Kidney (tissue), 14 donors: ENCODE measurements around the gene BANF2. TPM values are rescaled to one million over a fixed set of nuclear protein-coding genes. Genes with fewer than 3 reads are reported as not detected.

ENCODE experiments used
- DNase-seq, 5 donors: peaks; one replicate each; pipeline ENCODE4 v3.0.0-alpha.2; 2013 to 2020
- FAIRE-seq: peaks from 2 replicates; lab custom pipeline; 2012; peaks lifted over from hg19 to GRCh38; lab: Jason Lieb, UNC
- H3K27ac ChIP-seq, 2 donors: one replicate each; pipeline ENCODE4 v1.7.0; 2013; ENCODE audit warnings: low read depth in 2 of 2, low read length in 2 of 2, inconsistent platforms in 1 of 2
- H3K27me3 ChIP-seq: one replicate; pipeline ENCODE4 v1.7.1; 2013; ENCODE audit warnings: low read length, inconsistent platforms; ENCODE audit not compliant: control insufficient read depth, insufficient read depth
- H3K36me3 ChIP-seq, 3 donors: one replicate each; pipeline versions ENCODE4 v1.7.0 to v1.7.1; 2013; ENCODE audit warnings: low read length in 3 of 3, control low read depth in 1 of 3, inconsistent platforms in 1 of 3; ENCODE audit not compliant: insufficient read depth in 3 of 3, control insufficient read depth in 2 of 3
- H3K4me1 ChIP-seq, 3 donors: one replicate each; pipeline versions ENCODE4 v1.7.0 to v1.7.1; 2013; ENCODE audit warnings: low read length in 3 of 3, inconsistent platforms in 1 of 3, low read depth in 1 of 3; ENCODE audit not compliant: control insufficient read depth in 2 of 3, insufficient read depth in 2 of 3
- H3K4me3 ChIP-seq, 3 donors: one replicate each; pipeline versions ENCODE4 v1.7.0 to v1.8.1; 2013; ENCODE audit warnings: low read length in 3 of 3, control low read depth in 1 of 3, inconsistent platforms in 1 of 3
- H3K9ac ChIP-seq, 3 donors: one replicate each; pipeline versions ENCODE4 v1.7.0 to v1.7.1; 2013; ENCODE audit warnings: low read length in 3 of 3, control low read depth in 1 of 3, inconsistent platforms in 1 of 3
- H3K9me3 ChIP-seq, 3 donors: one replicate each; pipeline versions ENCODE4 v1.7.0 to v1.7.1; 2013; ENCODE audit warnings: low read length in 3 of 3, control low read depth in 1 of 3, inconsistent platforms in 1 of 3; ENCODE audit not compliant: control insufficient read depth in 2 of 3, insufficient read depth in 1 of 3
- CTCF ChIP-seq: IDR thresholded peaks from 3 replicates; pipeline ENCODE4 v1.5.1; 2012; ENCODE audit warnings: mild to moderate bottlenecking, moderate library complexity, borderline replicate concordance; ENCODE audit not compliant: insufficient read depth; ENCODE audit errors: extremely low read depth
- intact Hi-C: fragments of 100-400 bp; cut with DNase I; formaldehyde crosslinking; loops from one replicate; pipeline ENCODE4 v1.11.1; 2022
- polyA plus RNA-seq: library from polyadenylated mRNA; stranded (reverse); fragments of 350-450 nt; fragmentation: Illumina TruSeq; extraction: RNeasy Lipid Tissue Mini Kit (QIAGEN cat#74804); gene quantifications from one replicate; pipeline ENCODE4 v1.2.3, GENCODE V29; 2014; ENCODE audit warnings: low read depth, low replicate concordance; ENCODE audit not compliant: insufficient read depth
- total RNA-seq: library from RNA; stranded (reverse); fragmentation: NEBNext Ultra II Directional; extraction: Animal tissue kit (Norgen Biotek cat#: 25700); gene quantifications from one replicate; pipeline ENCODE4 v1.2.1, GENCODE V29; 2021
- donor health status: control.
- donor health status: control.
- donor health status: control.
- donor health status: control.
- donor health status: control.
- donor health status: DM: yes; HTN: yes; CAD: no.
- donor health status: Normal renal cell carcinoma (clear cell type).

BANF2 gene
- total and polyA plus RNA-seq, 2 donors from 2014 or later: not detected

- no peak overlapping the region for H3K4me3 ChIP-seq
- DNase-seq (peak in 2 of 5 donors; percentile 31 to 51), FAIRE-seq (no peak)
- no peak overlapping the region for H3K9ac ChIP-seq
- H3K27me3 ChIP-seq: no peaks in the 10 kb centered on the region
- peaks cover 0 to 25% (median 19%) of the 10 kb centered on the region in 3 donors for H3K4me1 ChIP-seq
- H3K9me3 ChIP-seq: no peaks in the 10 kb centered on the region
- TF ChIP-seq CTCF: peak; percentile 6
- H3K36me3 ChIP-seq: peaks cover 0 to 2% (median 0%) of the 10 kb centered on the region in 3 donors
- no peak overlapping the region for H3K27ac ChIP-seq
- intact Hi-C loops: no loop called here
Observed at GRCh38 chr20:17651760-17652388, 47.9 kb upstream of the BANF2 start.

- Histone ChIP-seq H3K36me3 (peaks cover 0 to 2% (median 0%) of the 10 kb centered on the region in 3 donors), H3K9ac (no peak overlapping the region), H3K9me3 (no peaks in the 10 kb centered on the region), H3K4me3 (no peak overlapping the region), H3K27ac (no peak overlapping the region), H3K4me1 (peaks cover 0 to 25% (median 19%) of the 10 kb centered on the region in 3 donors), H3K27me3 (no peaks in the 10 kb centered on the region)
- intact Hi-C loops: no loop called here
- TF ChIP-seq CTCF: no peak
- DNase-seq: no peak
- FAIRE-seq: no peak
Observed at GRCh38 chr20:17652411-17652810, 47.4 kb upstream of the BANF2 start.

GRCh38 chr20:17653835-17654648 lies 45.7 kb upstream of the BANF2 start:
- DNase-seq: no peak
- no peak overlapping the region for H3K4me3 ChIP-seq
- H3K4me1 ChIP-seq: peaks cover 0 to 15% (median 14%) of the 10 kb centered on the region in 3 donors
- no peaks in the 10 kb centered on the region for H3K27me3 ChIP-seq
- H3K27ac ChIP-seq: no peak overlapping the region
- intact Hi-C loops: no loop called here
- FAIRE-seq: no peak
- H3K36me3 ChIP-seq: peaks cover 4 to 10% (median 7%) of the 10 kb centered on the region in 3 donors
- no peak for TF ChIP-seq CTCF
- H3K9ac ChIP-seq: no peak overlapping the region
- no peaks in the 10 kb centered on the region for H3K9me3 ChIP-seq
